Measurements from ENCODE around the gene SLC16A10. TPM values are rescaled to one million over a fixed set of nuclear protein-coding genes. Genes with fewer than 3 reads are reported as not detected.

SLC16A10 gene
- total RNA-seq, 1 donor from 2014 or later: 5.6 TPM

DNA sequence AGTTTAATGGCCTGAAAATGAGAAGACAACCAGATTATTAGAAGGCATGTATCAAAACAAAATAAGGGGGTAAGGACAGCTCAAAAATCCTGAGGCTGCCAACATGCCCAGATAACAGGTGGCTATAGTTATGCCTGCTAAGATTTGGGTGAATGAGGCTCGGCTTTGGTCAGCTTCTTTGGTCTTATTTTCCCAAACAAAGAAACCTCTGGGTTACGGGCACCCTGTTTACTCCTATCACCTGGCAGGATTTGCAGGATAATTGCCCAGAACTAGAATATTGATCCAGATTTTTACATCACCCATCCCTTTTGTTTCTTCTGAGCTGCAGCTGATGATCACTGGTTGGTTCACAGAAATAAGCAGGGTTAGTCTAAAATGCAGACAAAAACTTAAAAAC lies 74.3 kb downstream of the SLC16A10 start:
- Mint-ChIP-seq H3K27me3 (ENCODE audit: low read depth) (no peaks in the 10 kb centered on the region), H3K4me1 (no peaks in the 10 kb centered on the region), H3K36me3 (ENCODE audit: low read depth) (peaks cover 16% of the 10 kb centered on the region), H3K4me3 (no peak overlapping the region), H3K9me3 (peaks cover 15% of the 10 kb centered on the region), H3K27ac (ENCODE audit: unreplicated experiment) (no peak overlapping the region)
- TF ChIP-seq, protein P1, sequence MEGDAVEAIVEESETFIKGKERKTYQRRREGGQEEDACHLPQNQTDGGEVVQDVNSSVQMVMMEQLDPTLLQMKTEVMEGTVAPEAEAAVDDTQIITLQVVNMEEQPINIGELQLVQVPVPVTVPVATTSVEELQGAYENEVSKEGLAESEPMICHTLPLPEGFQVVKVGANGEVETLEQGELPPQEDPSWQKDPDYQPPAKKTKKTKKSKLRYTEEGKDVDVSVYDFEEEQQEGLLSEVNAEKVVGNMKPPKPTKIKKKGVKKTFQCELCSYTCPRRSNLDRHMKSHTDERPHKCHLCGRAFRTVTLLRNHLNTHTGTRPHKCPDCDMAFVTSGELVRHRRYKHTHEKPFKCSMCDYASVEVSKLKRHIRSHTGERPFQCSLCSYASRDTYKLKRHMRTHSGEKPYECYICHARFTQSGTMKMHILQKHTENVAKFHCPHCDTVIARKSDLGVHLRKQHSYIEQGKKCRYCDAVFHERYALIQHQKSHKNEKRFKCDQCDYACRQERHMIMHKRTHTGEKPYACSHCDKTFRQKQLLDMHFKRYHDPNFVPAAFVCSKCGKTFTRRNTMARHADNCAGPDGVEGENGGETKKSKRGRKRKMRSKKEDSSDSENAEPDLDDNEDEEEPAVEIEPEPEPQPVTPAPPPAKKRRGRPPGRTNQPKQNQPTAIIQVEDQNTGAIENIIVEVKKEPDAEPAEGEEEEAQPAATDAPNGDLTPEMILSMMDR (conservative IDR thresholded peaks at IDR 0.05): no peak
- DNase-seq (ENCODE audit: low read depth, low spot score): no peak

DNA sequence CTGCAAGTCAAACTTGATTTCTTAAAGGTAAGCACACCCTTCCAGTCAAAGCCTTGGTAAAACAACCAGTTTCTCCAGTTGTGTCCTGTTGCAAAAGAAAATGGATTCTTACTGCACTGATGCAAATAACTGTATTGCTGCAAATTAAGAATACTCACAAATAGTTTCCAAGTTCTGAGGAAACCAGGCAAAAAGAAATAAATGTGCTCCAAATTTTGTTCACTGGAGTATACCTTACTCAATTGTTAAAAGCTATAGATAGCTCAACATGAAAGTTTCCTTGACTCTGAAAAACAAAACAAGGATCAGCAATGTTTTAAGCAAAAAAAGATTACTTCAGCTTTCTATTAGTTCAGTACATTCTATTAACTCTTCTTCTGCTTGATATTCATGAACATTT lies 75.2 kb downstream of the SLC16A10 start:
- peaks cover 15% of the 10 kb centered on the region for H3K9me3 Mint-ChIP-seq
- TF ChIP-seq, protein P1 (conservative IDR thresholded peaks at IDR 0.05): no peak
- H3K27me3 Mint-ChIP-seq (ENCODE audit: low read depth): no peaks in the 10 kb centered on the region
- no peak for DNase-seq (ENCODE audit: low read depth, low spot score)
- H3K36me3 Mint-ChIP-seq (ENCODE audit: low read depth): peaks cover 16% of the 10 kb centered on the region
- H3K27ac Mint-ChIP-seq (ENCODE audit: unreplicated experiment): no peak overlapping the region
- H3K4me1 Mint-ChIP-seq: no peaks in the 10 kb centered on the region
- no peak overlapping the region for H3K4me3 Mint-ChIP-seq

DNA sequence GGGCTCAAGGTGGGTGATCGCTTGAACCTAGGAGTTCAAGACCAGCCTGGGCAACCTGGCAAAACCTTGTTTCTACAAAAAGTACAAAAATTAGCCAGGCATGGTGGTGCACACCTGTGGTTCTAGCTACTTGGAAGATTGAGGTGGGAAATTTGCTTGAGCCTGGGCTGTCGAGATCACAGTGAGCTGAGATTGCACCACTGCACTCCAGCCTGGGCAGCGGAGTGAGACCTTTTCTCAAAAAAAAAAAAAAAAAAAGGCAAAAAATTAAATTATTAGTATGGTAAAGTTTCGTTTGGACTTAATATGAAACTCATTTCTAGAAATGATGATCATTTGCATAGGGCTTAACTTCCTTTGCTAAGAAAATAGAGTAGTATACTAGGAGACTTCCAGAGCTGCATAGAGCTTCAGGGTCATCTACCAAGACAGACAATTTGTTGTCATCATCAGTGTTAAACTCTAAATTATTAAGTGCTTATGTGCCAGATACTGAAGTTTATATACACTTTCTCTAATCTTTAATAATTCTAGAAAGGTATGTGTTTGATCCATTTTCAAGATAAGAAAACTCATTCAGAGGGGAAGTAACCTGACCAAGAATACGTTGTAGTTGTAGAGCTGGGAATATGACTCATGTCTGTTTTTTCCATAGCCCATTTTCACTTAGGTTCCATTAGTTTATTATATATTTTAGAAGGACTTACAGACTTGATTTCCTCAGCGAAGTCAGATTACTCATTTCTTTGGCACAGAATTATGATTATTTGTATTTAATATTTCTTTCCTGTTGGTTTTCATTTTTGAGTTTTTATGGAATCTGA lies 84.5 kb downstream of the SLC16A10 start:
- DNase-seq (ENCODE audit: low read depth, low spot score): no peak
- Mint-ChIP-seq H3K9me3 (no peaks in the 10 kb centered on the region), H3K27ac (ENCODE audit: unreplicated experiment) (no peak overlapping the region), H3K4me1 (no peaks in the 10 kb centered on the region), H3K36me3 (ENCODE audit: low read depth) (no peaks in the 10 kb centered on the region), H3K27me3 (ENCODE audit: low read depth) (no peaks in the 10 kb centered on the region), H3K4me3 (no peak overlapping the region)
- TF ChIP-seq, protein P1 (conservative IDR thresholded peaks at IDR 0.05): no peak

DNA sequence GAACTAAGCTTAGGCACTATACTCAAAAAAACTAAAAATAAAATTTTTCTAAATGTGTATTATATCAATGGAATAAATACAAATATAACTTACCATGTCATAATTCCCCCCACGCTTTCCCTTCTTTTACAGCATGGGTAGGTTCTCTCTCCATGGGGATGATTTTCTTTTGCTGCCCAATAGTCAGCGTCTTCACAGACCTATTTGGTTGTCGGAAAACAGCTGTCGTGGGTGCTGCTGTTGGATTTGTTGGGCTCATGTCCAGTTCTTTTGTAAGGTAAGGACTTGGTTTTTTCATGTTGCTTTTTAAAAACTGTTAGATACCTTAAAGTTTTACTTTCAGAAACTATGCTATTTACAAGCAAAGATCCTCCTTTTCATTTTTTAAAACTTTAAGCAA lies 85.3 kb downstream of the SLC16A10 start:
- no peaks in the 10 kb centered on the region for H3K27me3 Mint-ChIP-seq (ENCODE audit: low read depth)
- H3K4me3 Mint-ChIP-seq: no peak overlapping the region
- no peak for DNase-seq (ENCODE audit: low read depth, low spot score)
- H3K36me3 Mint-ChIP-seq (ENCODE audit: low read depth): no peaks in the 10 kb centered on the region
- H3K4me1 Mint-ChIP-seq: no peaks in the 10 kb centered on the region
- TF ChIP-seq, protein P1 (conservative IDR thresholded peaks at IDR 0.05): no peak
- no peaks in the 10 kb centered on the region for H3K9me3 Mint-ChIP-seq
- no peak overlapping the region for H3K27ac Mint-ChIP-seq (ENCODE audit: unreplicated experiment)

DNA sequence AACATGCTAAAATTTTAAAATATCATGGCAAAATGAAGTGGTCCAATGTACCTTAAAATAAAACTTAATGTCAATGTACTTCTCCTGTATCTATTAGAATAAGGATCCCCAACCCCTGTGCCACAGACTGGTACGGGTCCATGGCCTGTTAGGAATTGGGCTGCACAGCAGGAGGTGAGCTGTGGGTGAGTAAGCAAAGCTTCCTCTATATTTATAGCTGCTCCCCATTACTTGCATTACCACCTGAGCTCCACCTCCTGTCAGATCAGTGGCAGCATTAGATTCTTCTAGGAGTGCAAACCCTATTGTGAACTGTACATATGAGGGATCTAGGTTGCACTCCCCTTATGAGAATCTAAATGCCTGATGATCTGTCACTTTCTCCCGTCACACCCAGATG lies 86.0 kb downstream of the SLC16A10 start:
- Mint-ChIP-seq H3K9me3 (no peaks in the 10 kb centered on the region), H3K4me1 (no peaks in the 10 kb centered on the region), H3K36me3 (ENCODE audit: low read depth) (no peaks in the 10 kb centered on the region), H3K4me3 (no peak overlapping the region), H3K27ac (ENCODE audit: unreplicated experiment) (no peak overlapping the region), H3K27me3 (ENCODE audit: low read depth) (no peaks in the 10 kb centered on the region)
- TF ChIP-seq, protein P1 (conservative IDR thresholded peaks at IDR 0.05): no peak
- no peak for DNase-seq (ENCODE audit: low read depth, low spot score)

Measured in neural crest cell (in vitro differentiated cells).